ENCODE measurements around the gene SCGB2A2. TPM values are rescaled to one million over a fixed set of nuclear protein-coding genes. Genes with fewer than 3 reads are reported as not detected.

SCGB2A2 gene
- total and polyA plus RNA-seq, 9 donors = not detected

DNA sequence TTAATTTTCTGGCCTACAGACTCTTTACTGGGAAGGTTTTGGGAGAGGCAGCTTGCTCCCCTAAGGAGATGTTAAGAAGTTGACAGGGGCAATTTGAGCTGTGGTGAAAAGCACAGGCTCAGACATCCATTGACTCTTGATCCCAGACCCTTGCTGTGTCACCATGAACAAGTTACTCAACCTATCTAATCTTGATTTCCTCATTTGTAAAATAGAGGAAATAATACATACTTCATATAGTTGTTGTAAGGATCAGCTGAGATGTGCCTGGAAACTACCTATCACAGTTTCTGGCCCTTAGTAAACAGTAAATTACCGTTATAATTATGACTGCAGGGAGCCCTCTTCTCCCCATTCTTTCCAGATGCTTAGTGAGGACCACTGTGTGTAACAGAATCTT lies 45.5 kb downstream of the SCGB2A2 start:
- H3K27me3 ChIP-seq = no peaks in the 10 kb centered on the region
- intact Hi-C loops (cut with DNase I) = no loop called here
- WGBS, 3 donors = 73 to 90% (median 86%) methylated on average over 1 of the region's 1 CpG
- H3K4me1 ChIP-seq (ENCODE audit: insufficient read depth) = no peaks in the 10 kb centered on the region
- no peaks in the 10 kb centered on the region for H3K36me3 ChIP-seq
- H3K27ac ChIP-seq = no peak overlapping the region
- H3K9me3 ChIP-seq = no peaks in the 10 kb centered on the region
- H3K4me3 ChIP-seq = no peak overlapping the region
- TF ChIP-seq EP300 (IDR thresholded peaks at IDR 0.05) = no peak
- TF ChIP-seq POLR2A (IDR thresholded peaks at IDR 0.05) = no peak
- TF ChIP-seq, protein P1, sequence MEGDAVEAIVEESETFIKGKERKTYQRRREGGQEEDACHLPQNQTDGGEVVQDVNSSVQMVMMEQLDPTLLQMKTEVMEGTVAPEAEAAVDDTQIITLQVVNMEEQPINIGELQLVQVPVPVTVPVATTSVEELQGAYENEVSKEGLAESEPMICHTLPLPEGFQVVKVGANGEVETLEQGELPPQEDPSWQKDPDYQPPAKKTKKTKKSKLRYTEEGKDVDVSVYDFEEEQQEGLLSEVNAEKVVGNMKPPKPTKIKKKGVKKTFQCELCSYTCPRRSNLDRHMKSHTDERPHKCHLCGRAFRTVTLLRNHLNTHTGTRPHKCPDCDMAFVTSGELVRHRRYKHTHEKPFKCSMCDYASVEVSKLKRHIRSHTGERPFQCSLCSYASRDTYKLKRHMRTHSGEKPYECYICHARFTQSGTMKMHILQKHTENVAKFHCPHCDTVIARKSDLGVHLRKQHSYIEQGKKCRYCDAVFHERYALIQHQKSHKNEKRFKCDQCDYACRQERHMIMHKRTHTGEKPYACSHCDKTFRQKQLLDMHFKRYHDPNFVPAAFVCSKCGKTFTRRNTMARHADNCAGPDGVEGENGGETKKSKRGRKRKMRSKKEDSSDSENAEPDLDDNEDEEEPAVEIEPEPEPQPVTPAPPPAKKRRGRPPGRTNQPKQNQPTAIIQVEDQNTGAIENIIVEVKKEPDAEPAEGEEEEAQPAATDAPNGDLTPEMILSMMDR (IDR thresholded peaks at IDR 0.05) = no peak
- no peak for DNase-seq

DNA sequence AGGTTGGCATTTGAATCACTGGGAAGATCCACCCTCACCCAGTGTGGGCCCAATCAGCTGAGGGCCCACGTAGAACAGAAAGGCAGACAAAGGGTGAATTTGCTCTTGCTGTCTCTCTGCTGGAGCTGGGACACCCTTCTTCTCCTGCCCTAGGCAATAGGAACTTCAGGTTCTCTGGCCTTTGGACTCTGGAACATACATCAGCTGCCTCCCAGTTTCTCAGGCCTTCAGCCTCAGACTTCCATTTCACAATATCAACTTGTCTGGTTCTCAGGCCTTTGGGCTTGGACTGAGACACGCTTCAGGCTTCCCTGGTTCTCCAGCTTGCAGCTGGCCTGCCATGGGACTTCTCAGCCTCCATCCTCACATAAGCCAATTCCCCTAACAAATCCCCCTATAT lies 52.6 kb downstream of the SCGB2A2 start:
- WGBS, 3 donors = 68 to 86% (median 75%) methylated on average over 2 of the region's 2 CpGs
- TF ChIP-seq EP300 (IDR thresholded peaks at IDR 0.05) (no peak), POLR2A (IDR thresholded peaks at IDR 0.05) (no peak)
- TF ChIP-seq, protein P1 (IDR thresholded peaks at IDR 0.05) = no peak
- Histone ChIP-seq H3K4me3 (no peak overlapping the region), H3K4me1 (ENCODE audit: insufficient read depth) (no peaks in the 10 kb centered on the region), H3K27ac (no peak overlapping the region), H3K9me3 (no peaks in the 10 kb centered on the region), H3K27me3 (no peaks in the 10 kb centered on the region), H3K36me3 (no peaks in the 10 kb centered on the region)
- DNase-seq = no peak
- intact Hi-C loops (cut with DNase I) = no loop called here

Other genes with a start within 250 kb of the SCGB2A2 start
- 10 to 100 TPM in 6 of 7 donors, 1 to 10 TPM in 1; 7.6 to 20.0 (median 16.5) TPM for gene INCENP, start 146.1 kb upstream of the SCGB2A2 start, total RNA-seq
- 10 to 100 TPM in 1 of 2 donors, 1 to 10 TPM in 1; 6.6 to 11.7 TPM for gene INCENP, start 146.1 kb upstream of the SCGB2A2 start, polyA plus RNA-seq
- not detected for gene SCGB1D1, start 79.9 kb upstream of the SCGB2A2 start, total RNA-seq
- gene SCGB1D1, start 79.9 kb upstream of the SCGB2A2 start, polyA plus RNA-seq = not detected
- 100 to 1,000 TPM in 1 of 7 donors, 10 to 100 TPM in 2, 1 to 10 TPM in 2, not detected in 2; 3.4 to 112 (median 14.4) TPM for gene SCGB2A1, start 61.5 kb upstream of the SCGB2A2 start, total RNA-seq
- gene SCGB2A1, start 61.5 kb upstream of the SCGB2A2 start, polyA plus RNA-seq = under 1 TPM in 1 of 2 donors, not detected in 1; 0.68 TPM
- 10 to 100 TPM in 2 of 7 donors, 1 to 10 TPM in 2, not detected in 3; 2.5 to 69.2 (median 7.5) TPM for gene SCGB1D2, start 27.9 kb upstream of the SCGB2A2 start, total RNA-seq
- gene SCGB1D2, start 27.9 kb upstream of the SCGB2A2 start, polyA plus RNA-seq = under 1 TPM in 1 of 2 donors, not detected in 1; 0.53 TPM
- 10 to 100 TPM in 1 of 7 donors, 1 to 10 TPM in 2, not detected in 4; 1.1 to 25.3 (median 8.5) TPM for gene SCGB1D4, start 28.9 kb downstream of the SCGB2A2 start, total RNA-seq
- gene SCGB1D4, start 28.9 kb downstream of the SCGB2A2 start, polyA plus RNA-seq = not detected
- gene ASRGL1, start 67.3 kb downstream of the SCGB2A2 start, total RNA-seq = 100 to 1,000 TPM in 1 of 7 donors, 10 to 100 TPM in 3, 1 to 10 TPM in 3; 1.6 to 143 (median 12.3) TPM
- gene ASRGL1, start 67.3 kb downstream of the SCGB2A2 start, polyA plus RNA-seq = 1 to 10 TPM; 2.9 to 3.7 TPM
- gene SCGB1A1, start 148.9 kb downstream of the SCGB2A2 start, total RNA-seq = 10 to 100 TPM in 1 of 7 donors, 1 to 10 TPM in 1, not detected in 5; 1.8 to 11.6 TPM
- gene SCGB1A1, start 148.9 kb downstream of the SCGB2A2 start, polyA plus RNA-seq = not detected

All from ovary (tissue), 9 donors.